K562 (cell line): ENCODE measurements around the gene PAX5. TPM values are rescaled to one million over a fixed set of nuclear protein-coding genes. Genes with fewer than 3 reads are reported as not detected.

ENCODE experiments used
- FOXA3 ChIP-seq, 2 experiments: fragments of 450-650 bp in 1 of 2; sonication (generic) in 1 of 2; formaldehyde crosslinking; IDR thresholded peaks in 1 of 2; conservative IDR thresholded peaks in 1 of 2; 2 replicates each; pipeline versions ENCODE4 v1.4.0 to v1.8.0; 2020 to 2022; ENCODE audit warnings: mild to moderate bottlenecking in 2 of 2, missing genetic modification reagents in 1 of 2
- GTF3C2 ChIP-seq: IDR thresholded peaks from 3 replicates; pipeline ENCODE4 v1.6.1; 2011; ENCODE audit warnings: borderline replicate concordance, mild to moderate bottlenecking, moderate library complexity; ENCODE audit not compliant: insufficient read length; ENCODE audit errors: extremely low read depth
- HINFP ChIP-seq: fragments of 450-650 bp; conservative IDR thresholded peaks from 2 replicates; pipeline ENCODE4 v1.6.1; 2016; ENCODE audit warnings: missing genetic modification characterization, low read depth, mild to moderate bottlenecking, control low read depth, missing compliant biosample characterization
- HNRNPK ChIP-seq: fragments of 200-400 bp; formaldehyde crosslinking; IDR thresholded peaks from one replicate; pipeline ENCODE4 v1.6.1; 2018; ENCODE audit warnings: mild to moderate bottlenecking, low read depth, low read length; ENCODE audit not compliant: poor library complexity, severe bottlenecking
- MECOM ChIP-seq: fragments of 250-450 bp; sonication (Bioruptor Pico); IDR thresholded peaks from 2 replicates; pipeline ENCODE4 v1.8.0; 2022; ENCODE audit warnings: inconsistent platforms
- MYBL2 ChIP-seq, 2 experiments: fragments of 450-650 bp in 1 of 2; sonication (generic) in 1 of 2; formaldehyde crosslinking in 1 of 2; IDR thresholded peaks; 2 replicates each; pipeline versions ENCODE4 v1.6.1 to v1.8.1; 2017 to 2022; ENCODE audit warnings: borderline replicate concordance in 1 of 2, inconsistent platforms in 1 of 2, low read depth in 1 of 2, mild to moderate bottlenecking in 1 of 2, missing genetic modification reagents in 1 of 2, moderate library complexity in 1 of 2
- NR4A1 ChIP-seq, 2 experiments: fragments of 250-450 bp in 1 of 2; fragments of 450-650 bp in 1 of 2; sonication (Bioruptor Pico) in 1 of 2; IDR thresholded peaks; 2 replicates each; pipeline versions ENCODE4 v1.4.0 to v1.6.1; 2016 to 2020; ENCODE audit warnings: mild to moderate bottlenecking in 2 of 2, missing compliant biosample characterization in 1 of 2, missing genetic modification characterization in 1 of 2, moderate library complexity in 1 of 2
- NRF1 ChIP-seq, 2 experiments: fragments of 450-650 bp; IDR thresholded peaks in 1 of 2; conservative IDR thresholded peaks in 1 of 2; 2 replicates each; pipeline ENCODE4 v1.6.1; 2014; ENCODE audit warnings: mild to moderate bottlenecking in 2 of 2
- PKNOX1 ChIP-seq: fragments of 450-650 bp; IDR thresholded peaks from 2 replicates; pipeline ENCODE4 v1.6.1; 2016
- THRA ChIP-seq: fragments of 450-650 bp; IDR thresholded peaks from 2 replicates; pipeline ENCODE4 v1.6.1; 2017; ENCODE audit warnings: mild to moderate bottlenecking, moderate library complexity
- VEZF1 ChIP-seq: fragments of 200-800 bp; sonication (Bioruptor generic); IDR thresholded peaks from 2 replicates; pipeline ENCODE4 v1.6.1; 2017; ENCODE audit warnings: missing genetic modification characterization, missing compliant biosample characterization
- ZBTB17 ChIP-seq: fragments of 450-650 bp; formaldehyde crosslinking; IDR thresholded peaks from 2 replicates; pipeline ENCODE4 v1.4.0; 2020; ENCODE audit warnings: mild to moderate bottlenecking
- ZNF561 ChIP-seq: fragments of 450-650 bp; formaldehyde crosslinking; conservative IDR thresholded peaks from 2 replicates; pipeline ENCODE4 v1.4.0; 2020; ENCODE audit warnings: mild to moderate bottlenecking, moderate library complexity
- ZNF668 ChIP-seq: fragments of 250-450 bp; sonication (Bioruptor Pico); IDR thresholded peaks from 2 replicates; pipeline ENCODE4 v1.8.0; 2022; ENCODE audit warnings: mild to moderate bottlenecking, inconsistent platforms
- ZNF76 ChIP-seq: fragments of 250-450 bp; sonication (Bioruptor Pico); IDR thresholded peaks from 2 replicates; pipeline ENCODE4 v1.4.0; 2020; ENCODE audit warnings: mild to moderate bottlenecking, moderate library complexity, borderline replicate concordance
- polyA plus RNA-seq, 8 experiments: library from polyadenylated mRNA; depleted of rRNA in 4 of 8; stranded (reverse) in 5 of 8; unstranded in 3 of 8; fragments of >200 nt; fragmentation: Nextera tagmentation in 2 of 8; fragmentation: Illumina TruSeq in 1 of 8; extraction: Ambion mirVana in 2 of 8; extraction: Trizol in 1 of 8; gene quantifications; 2 replicates each; pipeline versions ENCODE4 v1.2.1 to v1.2.3, GENCODE V29; 2011 to 2014; ENCODE audit warnings: inconsistent platforms in 1 of 8, missing spikeins in 1 of 8
- total RNA-seq, 7 experiments: library from RNA; depleted of rRNA in 6 of 7; stranded (reverse); fragments of >200 nt in 6 of 7; fragmentation: Illumina TruSeq in 2 of 7; extraction: Trizol in 2 of 7; gene quantifications; 2 replicates each; pipeline versions ENCODE4 v1.2.1 to v1.2.3, GENCODE V29; 2011 to 2021; ENCODE audit warnings: low replicate concordance in 1 of 7

Gene PAX5
- total and polyA plus RNA-seq, 9 of the 15 experiments (the other 6 are each of a cell fraction or from before 2014, with no cell fraction given), result 0.03 to 0.09 TPM; not detected in 7

- peak; percentile 49; the same call in 1 of the 2 replicates for TF ChIP-seq VEZF1 (CRISPR knock-in tag)
- TF ChIP-seq HINFP (tag), result no peak; the same call in 1 of the 2 replicates
- no peak for TF ChIP-seq ZNF76 (CRISPR knock-in tag)
- peak; percentile 93 to 94 for TF ChIP-seq NRF1 (conservative IDR thresholded peaks at IDR 0.05 in 1 of 2, IDR thresholded peaks at IDR 0.05 in 1 of 2)
- no peak for TF ChIP-seq ZNF561 (CRISPR knock-in tag)
- no peak for TF ChIP-seq ZNF668 (CRISPR knock-in tag)
- no peak for TF ChIP-seq NR4A1 (CRISPR knock-in tag; IDR thresholded peaks at IDR 0.05)
- peak; percentile 68; the same call in 1 of the 2 replicates for TF ChIP-seq NR4A1 (tag; IDR thresholded peaks at IDR 0.05)
- no peak for TF ChIP-seq GTF3C2
- no peak for TF ChIP-seq ZBTB17 (CRISPR knock-in tag)
- TF ChIP-seq MECOM (CRISPR knock-in tag), result 0 out of 2 replicates have a peak, but pooled peaks have one; percentile 44
- no peak for TF ChIP-seq THRA
- no peak for TF ChIP-seq MYBL2 (IDR thresholded peaks at IDR 0.05; ENCODE audit: low read depth)
- no peak for TF ChIP-seq MYBL2 (CRISPR knock-in tag; IDR thresholded peaks at IDR 0.05; ENCODE audit: borderline replicate concordance)
- TF ChIP-seq HNRNPK, result no peak
- TF ChIP-seq FOXA3 (CRISPR knock-in tag; conservative IDR thresholded peaks at IDR 0.05 in 1 of 2, IDR thresholded peaks at IDR 0.05 in 1 of 2), result no peak
- peak; percentile 36 for TF ChIP-seq PKNOX1
Observed at GRCh38 chr9:37079370-37080164, 45.5 kb upstream of the PAX5 start (continued).
